Activated T-helper 1 cell treated with Interleukin-2 at 50 U/mL for 16 hours (primary cell): Measurements from ENCODE around the gene C19orf81.

Source experiments
- DNase-seq: peaks from one replicate; pipeline ENCODE4 v3.0.0-alpha.2; 2020; ENCODE audit warnings: low read depth

The C19orf81 gene

GRCh38 chr19:50686310-50687032, 37.2 kb downstream of the C19orf81 start:
- DNase-seq: no peak

- DNase-seq: no peak
These were observed 39.5 kb downstream of the C19orf81 start for GRCh38 chr19:50688766-50689165.

- DNase-seq: no peak
These were observed 41.2 kb downstream of the C19orf81 start for GRCh38 chr19:50690439-50690838.

- DNase-seq: no peak
These were observed 44.1 kb downstream of the C19orf81 start for GRCh38 chr19:50693064-50693975.

- no peak for DNase-seq
These were observed 45.5 kb downstream of the C19orf81 start for GRCh38 chr19:50694815-50695145.

- DNase-seq: no peak
These were observed 46.2 kb downstream of the C19orf81 start for GRCh38 chr19:50695251-50696093.

GRCh38 chr19:50696094-50696483, 46.8 kb downstream of the C19orf81 start:
- DNase-seq: no peak

DNA sequence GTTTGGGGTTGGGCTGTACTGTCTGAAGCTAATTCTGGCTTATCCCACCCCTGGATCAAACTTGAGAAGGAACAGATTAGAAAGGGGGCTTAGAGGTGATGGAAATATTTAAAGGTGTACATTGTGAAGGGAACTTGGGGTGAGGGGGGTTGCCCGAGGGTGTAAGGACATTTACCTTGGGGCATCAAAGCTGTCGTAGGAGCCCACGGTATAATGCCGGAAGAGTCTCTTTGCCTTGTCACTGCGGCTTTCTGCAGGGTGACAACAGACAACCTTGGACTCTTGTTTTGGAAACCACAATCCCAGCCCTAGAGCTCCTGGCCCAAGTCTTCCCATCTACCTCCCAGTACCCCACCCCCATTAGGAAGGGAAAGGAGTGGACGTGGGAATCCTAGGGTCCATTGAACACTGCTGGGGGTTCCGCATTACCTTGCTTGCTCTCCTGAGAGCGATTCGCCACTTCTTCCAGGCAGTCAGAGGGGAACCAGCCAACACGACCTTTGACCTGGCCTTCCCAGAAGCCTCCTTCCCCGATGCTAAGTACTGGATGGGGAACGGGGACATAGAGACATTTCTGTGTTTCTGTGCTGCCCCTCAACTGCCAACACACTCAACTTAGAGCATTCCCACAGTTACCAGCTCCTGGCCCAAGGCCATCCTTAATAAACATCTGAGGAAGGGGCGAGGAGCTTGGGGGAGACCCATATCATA, 48.3 kb downstream of the C19orf81 start:
- no peak for DNase-seq

- no peak for DNase-seq
These were observed 52.2 kb downstream of the C19orf81 start for GRCh38 chr19:50701367-50701985.

DNA sequence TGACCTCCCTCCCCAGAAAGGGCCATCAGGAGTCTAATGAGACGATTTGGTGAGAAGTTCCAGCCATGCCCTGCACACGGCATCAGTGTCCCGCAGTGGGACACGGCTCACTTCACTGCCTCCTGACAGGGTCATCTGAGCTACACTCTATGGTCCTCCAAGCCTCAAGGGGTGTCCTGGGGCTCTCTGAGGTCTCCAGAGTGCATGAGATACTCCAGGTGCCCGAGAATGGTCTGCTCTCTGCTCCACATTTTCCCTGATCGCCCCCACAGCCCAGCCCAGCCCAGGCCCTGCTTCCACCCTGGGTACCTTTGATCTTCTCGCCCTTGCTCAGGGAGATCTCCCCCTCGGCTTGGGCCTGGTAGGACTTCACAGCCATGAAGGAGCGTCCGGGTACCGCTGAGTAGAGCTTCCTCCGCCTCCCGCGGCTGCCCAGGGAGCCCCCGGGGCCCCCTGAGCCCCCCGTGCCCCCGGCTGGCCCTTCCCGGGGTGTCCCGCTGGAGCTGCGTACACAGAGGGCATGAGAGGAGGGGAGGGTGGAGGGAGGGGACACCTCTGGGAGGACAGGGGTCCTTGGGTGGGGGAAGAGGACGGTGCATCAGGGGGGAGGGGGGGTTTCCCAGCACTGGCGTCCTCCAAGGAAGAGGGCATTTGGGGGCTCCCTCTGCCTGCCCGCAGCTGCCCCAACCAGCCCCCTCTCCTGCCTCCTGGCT, 53.1 kb downstream of the C19orf81 start:
- DNase-seq: no peak

- no peak for DNase-seq
These were observed 53.9 kb downstream of the C19orf81 start for GRCh38 chr19:50702871-50703829.

DNA sequence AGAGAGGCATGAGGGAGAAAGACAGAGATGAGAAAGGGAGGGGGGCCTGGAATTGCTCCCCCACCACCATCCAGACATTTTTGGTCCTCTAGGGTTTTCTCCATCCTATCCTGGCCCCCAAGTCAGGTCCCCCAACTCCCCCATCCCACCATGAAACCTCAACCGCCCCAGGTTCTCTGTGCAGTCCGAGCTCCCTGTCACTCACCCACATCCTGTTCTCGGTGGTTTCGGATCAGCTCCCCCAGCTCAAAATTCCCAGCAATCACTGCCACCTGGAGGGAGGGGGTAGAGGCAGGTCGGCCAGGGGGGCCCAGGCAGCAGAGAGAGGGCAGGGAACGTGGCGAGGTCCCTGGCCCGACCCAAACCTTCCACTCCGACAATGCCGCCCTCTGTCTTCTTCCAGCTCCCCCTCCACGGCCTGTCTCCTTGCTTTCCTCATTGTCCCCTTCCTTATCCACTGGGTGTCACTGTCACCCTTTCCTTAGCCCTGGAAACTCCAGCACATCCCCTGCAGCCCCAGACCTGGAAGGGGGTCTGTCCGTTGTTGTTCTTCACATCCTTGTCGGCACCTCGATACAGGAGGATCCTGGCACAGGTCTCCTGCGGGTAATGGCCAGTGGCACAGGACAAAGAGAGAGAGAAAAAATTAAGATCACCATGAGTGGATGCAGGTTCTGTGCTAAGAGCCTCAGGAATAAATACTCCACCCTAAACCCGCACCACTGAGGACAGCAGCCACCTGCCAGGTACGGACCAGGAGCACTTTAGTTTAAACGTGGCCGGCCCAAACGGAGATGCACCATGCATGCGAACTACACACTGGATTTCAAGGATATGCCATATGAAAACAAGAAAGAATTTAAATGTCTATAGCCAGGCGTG, 54.9 kb downstream of the C19orf81 start:
- DNase-seq: no peak

DNA sequence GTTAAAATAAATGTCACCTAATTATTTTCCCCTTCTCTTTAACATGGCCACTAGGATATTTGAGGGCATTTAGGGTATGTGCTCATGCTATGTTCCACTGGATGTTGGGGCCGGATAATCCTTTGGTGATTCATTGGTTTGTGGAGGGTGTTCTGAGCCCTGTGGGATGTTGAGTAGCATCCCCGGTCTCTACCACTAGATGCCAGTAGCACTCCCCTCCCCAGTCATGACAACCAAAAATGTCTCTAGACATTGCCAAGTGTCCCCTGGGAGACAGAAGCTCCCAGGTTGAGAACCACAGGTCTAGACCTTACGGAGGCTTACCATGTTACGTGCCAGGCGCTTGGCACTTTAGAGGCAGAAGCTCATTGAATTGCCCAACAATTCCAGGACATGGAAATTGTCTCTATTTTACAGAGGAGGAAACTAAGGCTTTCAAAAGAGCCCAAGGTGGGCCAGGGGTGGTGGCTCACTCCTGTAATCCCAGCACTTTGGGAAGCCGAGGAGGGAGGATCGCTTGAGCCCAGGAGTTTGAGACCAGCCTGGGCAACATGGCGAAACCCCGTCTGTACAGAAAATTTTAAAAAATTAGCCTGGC, 56.3 kb downstream of the C19orf81 start:
- no peak for DNase-seq

GRCh38 chr19:50706387-50706786, 57.1 kb downstream of the C19orf81 start:
- DNase-seq: no peak

DNA sequence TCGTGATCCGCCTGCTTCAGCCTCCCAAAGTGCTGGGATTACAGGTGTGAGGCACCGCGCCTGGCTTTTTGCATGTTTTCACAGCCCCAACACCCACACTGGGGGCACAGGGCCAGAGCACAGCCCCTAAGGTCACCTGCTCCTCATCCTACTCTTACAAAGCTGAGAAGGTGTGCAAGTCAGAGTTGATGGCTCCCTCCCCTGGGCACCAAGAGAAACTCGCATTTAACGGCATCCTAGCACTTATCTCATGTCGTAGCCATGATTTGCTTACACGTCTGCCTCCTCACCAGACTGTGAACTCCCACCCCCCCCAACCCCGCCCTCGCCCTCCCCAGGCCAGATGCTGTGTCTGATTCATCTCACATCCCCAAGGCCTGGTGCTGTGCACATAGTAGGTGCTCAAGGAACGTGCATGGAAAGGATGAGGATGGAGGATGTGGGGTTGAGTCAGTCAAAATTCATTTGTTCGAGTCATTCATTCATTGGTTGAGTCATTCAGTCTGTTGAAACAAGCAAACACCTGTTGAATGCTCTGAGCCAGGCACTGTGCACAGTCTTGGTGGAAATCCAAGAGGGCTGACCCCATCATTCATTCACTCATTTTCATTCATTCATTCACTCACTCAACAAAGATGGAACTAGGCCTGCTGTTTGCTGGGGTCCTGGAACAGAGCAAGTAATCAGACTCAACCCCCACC, 59.1 kb downstream of the C19orf81 start:
- DNase-seq: no peak
